ENCODE results near the gene TOP3A. TPM values are rescaled to one million over a fixed set of nuclear protein-coding genes. Genes with fewer than 3 reads are reported as not detected.

The TOP3A gene
- total and polyA plus RNA-seq, 3 experiments from 2014 or later = 21.7 to 72.8 (median 69.7) TPM

- H3K36me3 ChIP-seq (ENCODE audit: insufficient read depth, low read length) = peaks cover 57% of the 10 kb centered on the region
- ChIA-PET CTCF (no interaction called here), POLR2A (interaction anchor here (1.2 kb wide), 1 partner anchor 25 kb away, joined by 3 read pairs; the partner anchor contains the start of gene LLGL1)
- Mint-ChIP-seq H3K9me3 (no peaks in the 10 kb centered on the region), H3K4me3 (no peak overlapping the region), H3K27me3 (peaks cover 0 to 2% of the 10 kb centered on the region in 2 donors), H3K4me1 (peaks cover 4 to 6% (median 5%) of the 10 kb centered on the region in 3 donors), H3K27ac (peak overlapping the region in 2 of 8 donors; percentile 33 to 90), H3K36me3 (peaks cover 7 to 92% (median 13%) of the 10 kb centered on the region in 3 donors)
- no peak overlapping the region for H3K4me3 ChIP-seq (ENCODE audit: low read length)
- H3K9me3 ChIP-seq (ENCODE audit: low read length) = no peaks in the 10 kb centered on the region
- H3K27me3 ChIP-seq (ENCODE audit: insufficient read depth, low read length, poor library complexity, severe bottlenecking) = no peaks in the 10 kb centered on the region
- no peak overlapping the region for H3K27ac ChIP-seq (ENCODE audit: low read depth, low read length)
- H3K4me1 ChIP-seq (ENCODE audit: insufficient read depth, low read length) = peaks cover under 1% of the 10 kb centered on the region
- no peak for DNase-seq
Measured at GRCh38 chr17:18250708-18251107, 64.1 kb downstream of the TOP3A start.

- no peak overlapping the region for H3K4me3 ChIP-seq (ENCODE audit: low read length)
- Mint-ChIP-seq H3K36me3 (peaks cover 7 to 92% (median 13%) of the 10 kb centered on the region in 3 donors), H3K27me3 (peaks cover 0 to 2% of the 10 kb centered on the region in 2 donors), H3K27ac (peak overlapping the region in 2 of 8 donors; percentile 33 to 77), H3K4me3 (no peak overlapping the region), H3K4me1 (peaks cover 3 to 4% (median 3%) of the 10 kb centered on the region in 3 donors), H3K9me3 (no peaks in the 10 kb centered on the region)
- ChIA-PET CTCF (no interaction called here), POLR2A (no interaction called here)
- no peaks in the 10 kb centered on the region for H3K27me3 ChIP-seq (ENCODE audit: insufficient read depth, low read length, poor library complexity, severe bottlenecking)
- no peaks in the 10 kb centered on the region for H3K4me1 ChIP-seq (ENCODE audit: insufficient read depth, low read length)
- H3K9me3 ChIP-seq (ENCODE audit: low read length) = no peaks in the 10 kb centered on the region
- H3K36me3 ChIP-seq (ENCODE audit: insufficient read depth, low read length) = peaks cover 60% of the 10 kb centered on the region
- H3K27ac ChIP-seq (ENCODE audit: low read depth, low read length) = no peak overlapping the region
- no peak for DNase-seq
Measured at GRCh38 chr17:18250259-18250658, 64.5 kb downstream of the TOP3A start.

- Histone ChIP-seq H3K4me1 (ENCODE audit: insufficient read depth, low read length) (no peaks in the 10 kb centered on the region), H3K27me3 (ENCODE audit: insufficient read depth, low read length, poor library complexity, severe bottlenecking) (no peaks in the 10 kb centered on the region), H3K36me3 (ENCODE audit: insufficient read depth, low read length) (peaks cover 58% of the 10 kb centered on the region), H3K9me3 (ENCODE audit: low read length) (no peaks in the 10 kb centered on the region), H3K27ac (ENCODE audit: low read depth, low read length) (no peak overlapping the region), H3K4me3 (ENCODE audit: low read length) (no peak overlapping the region)
- Mint-ChIP-seq H3K4me1 (peaks cover 3 to 4% (median 3%) of the 10 kb centered on the region in 3 donors), H3K9me3 (no peaks in the 10 kb centered on the region), H3K27ac (peak overlapping the region in 2 of 8 donors; percentile 61 to 78), H3K27me3 (peaks cover 0 to 2% of the 10 kb centered on the region in 2 donors), H3K4me3 (peak overlapping the region in 1 of 7 donors; percentile 37), H3K36me3 (peaks cover 7 to 87% (median 13%) of the 10 kb centered on the region in 3 donors)
- POLR2A ChIA-PET = no interaction called here
- CTCF ChIA-PET = interaction anchor here (0.9 to 1.5 kb wide), 3 partner anchors 9 to 75 kb away, joined by 3 to 4 read pairs (median 3); no protein-coding TSS in a partner anchor
- no peak for DNase-seq
Measured at GRCh38 chr17:18248811-18249210, 66.0 kb downstream of the TOP3A start.

- H3K27ac ChIP-seq (ENCODE audit: low read depth, low read length) = no peak overlapping the region
- H3K27ac Mint-ChIP-seq = peak overlapping the region in 7 of 8 donors; percentile 10 to 84 (median 81)
- H3K9me3 ChIP-seq (ENCODE audit: low read length) = no peaks in the 10 kb centered on the region
- CTCF ChIA-PET = interaction anchor here (0.9 to 1.5 kb wide), 3 partner anchors 9 to 75 kb away, joined by 3 to 4 read pairs (median 3); no protein-coding TSS in a partner anchor
- no peak overlapping the region for H3K4me3 ChIP-seq (ENCODE audit: low read length)
- H3K27me3 ChIP-seq (ENCODE audit: insufficient read depth, low read length, poor library complexity, severe bottlenecking) = no peaks in the 10 kb centered on the region
- H3K4me3 Mint-ChIP-seq = peak overlapping the region in 1 of 7 donors; percentile 37
- POLR2A ChIA-PET = no interaction called here
- DNase-seq = peak; percentile 29 to 76 (median 53)
- no peaks in the 10 kb centered on the region for H3K4me1 ChIP-seq (ENCODE audit: insufficient read depth, low read length)
- H3K4me1 Mint-ChIP-seq = peaks cover 3 to 4% (median 3%) of the 10 kb centered on the region in 3 donors
- peaks cover 53% of the 10 kb centered on the region for H3K36me3 ChIP-seq (ENCODE audit: insufficient read depth, low read length)
- H3K36me3 Mint-ChIP-seq = peaks cover 7 to 87% (median 13%) of the 10 kb centered on the region in 3 donors
- H3K9me3 Mint-ChIP-seq = no peaks in the 10 kb centered on the region
- peaks cover 0 to 2% of the 10 kb centered on the region in 2 donors for H3K27me3 Mint-ChIP-seq
Measured at GRCh38 chr17:18248300-18248731, 66.5 kb downstream of the TOP3A start.

- Mint-ChIP-seq H3K4me3 (peak overlapping the region in 1 of 7 donors; percentile 48), H3K9me3 (no peaks in the 10 kb centered on the region), H3K4me1 (peaks cover 3 to 4% (median 3%) of the 10 kb centered on the region in 3 donors), H3K27ac (no peak overlapping the region), H3K27me3 (peaks cover 0 to 2% of the 10 kb centered on the region in 2 donors), H3K36me3 (peaks cover 7 to 83% (median 13%) of the 10 kb centered on the region in 3 donors)
- CTCF ChIA-PET = interaction anchor here (0.7 to 1.5 kb wide), 2 partner anchors 10 to 46 kb away, joined by 3 to 4 read pairs; no protein-coding TSS in a partner anchor
- Histone ChIP-seq H3K9me3 (ENCODE audit: low read length) (no peaks in the 10 kb centered on the region), H3K27me3 (ENCODE audit: insufficient read depth, low read length, poor library complexity, severe bottlenecking) (no peaks in the 10 kb centered on the region), H3K36me3 (ENCODE audit: insufficient read depth, low read length) (peaks cover 47% of the 10 kb centered on the region), H3K4me3 (ENCODE audit: low read length) (no peak overlapping the region), H3K27ac (ENCODE audit: low read depth, low read length) (no peak overlapping the region), H3K4me1 (ENCODE audit: insufficient read depth, low read length) (no peaks in the 10 kb centered on the region)
- DNase-seq = no peak
- POLR2A ChIA-PET = interaction anchor here (0.6 to 1.1 kb wide), 2 partner anchors 16 to 22 kb away, joined by 3 to 4 read pairs; partner anchors contain the start of gene LLGL1
Measured at GRCh38 chr17:18247613-18248001, 67.2 kb downstream of the TOP3A start.

- ChIA-PET CTCF (interaction anchor here (0.7 kb wide), 1 partner anchor 47 kb away, joined by 3 read pairs; no protein-coding TSS in a partner anchor), POLR2A (interaction anchor here (0.6 to 1.1 kb wide), 2 partner anchors 16 to 21 kb away, joined by 3 to 4 read pairs; partner anchors contain the start of gene LLGL1)
- no peaks in the 10 kb centered on the region for H3K27me3 ChIP-seq (ENCODE audit: insufficient read depth, low read length, poor library complexity, severe bottlenecking)
- H3K4me1 Mint-ChIP-seq = peaks cover 3 to 4% (median 3%) of the 10 kb centered on the region in 3 donors
- no peak for DNase-seq
- H3K4me3 Mint-ChIP-seq = no peak overlapping the region
- peaks cover 0 to 2% of the 10 kb centered on the region in 2 donors for H3K27me3 Mint-ChIP-seq
- H3K9me3 Mint-ChIP-seq = no peaks in the 10 kb centered on the region
- H3K27ac Mint-ChIP-seq = peak overlapping the region in 3 of 8 donors; percentile 17 to 47 (median 32)
- H3K36me3 ChIP-seq (ENCODE audit: insufficient read depth, low read length) = peaks cover 41% of the 10 kb centered on the region
- peaks cover 7 to 81% (median 13%) of the 10 kb centered on the region in 3 donors for H3K36me3 Mint-ChIP-seq
- no peaks in the 10 kb centered on the region for H3K4me1 ChIP-seq (ENCODE audit: insufficient read depth, low read length)
- no peak overlapping the region for H3K27ac ChIP-seq (ENCODE audit: low read depth, low read length)
- no peak overlapping the region for H3K4me3 ChIP-seq (ENCODE audit: low read length)
- H3K9me3 ChIP-seq (ENCODE audit: low read length) = no peaks in the 10 kb centered on the region
Measured at GRCh38 chr17:18246880-18247612, 67.7 kb downstream of the TOP3A start.

- Histone ChIP-seq H3K4me1 (ENCODE audit: insufficient read depth, low read length) (no peaks in the 10 kb centered on the region), H3K27me3 (ENCODE audit: insufficient read depth, low read length, poor library complexity, severe bottlenecking) (no peaks in the 10 kb centered on the region), H3K27ac (ENCODE audit: low read depth, low read length) (no peak overlapping the region), H3K36me3 (ENCODE audit: insufficient read depth, low read length) (peaks cover 33% of the 10 kb centered on the region), H3K9me3 (ENCODE audit: low read length) (no peaks in the 10 kb centered on the region), H3K4me3 (ENCODE audit: low read length) (no peak overlapping the region)
- ChIA-PET POLR2A (no interaction called here), CTCF (no interaction called here)
- DNase-seq = no peak
- Mint-ChIP-seq H3K27me3 (peaks cover 0 to 2% of the 10 kb centered on the region in 2 donors), H3K9me3 (no peaks in the 10 kb centered on the region), H3K4me1 (peaks cover 3 to 4% (median 3%) of the 10 kb centered on the region in 3 donors), H3K4me3 (no peak overlapping the region), H3K36me3 (peaks cover 7 to 81% (median 13%) of the 10 kb centered on the region in 3 donors), H3K27ac (no peak overlapping the region)
Measured at GRCh38 chr17:18246109-18246725, 68.6 kb downstream of the TOP3A start.
